ENCODE measurements around the gene FAAP20.

DNA sequence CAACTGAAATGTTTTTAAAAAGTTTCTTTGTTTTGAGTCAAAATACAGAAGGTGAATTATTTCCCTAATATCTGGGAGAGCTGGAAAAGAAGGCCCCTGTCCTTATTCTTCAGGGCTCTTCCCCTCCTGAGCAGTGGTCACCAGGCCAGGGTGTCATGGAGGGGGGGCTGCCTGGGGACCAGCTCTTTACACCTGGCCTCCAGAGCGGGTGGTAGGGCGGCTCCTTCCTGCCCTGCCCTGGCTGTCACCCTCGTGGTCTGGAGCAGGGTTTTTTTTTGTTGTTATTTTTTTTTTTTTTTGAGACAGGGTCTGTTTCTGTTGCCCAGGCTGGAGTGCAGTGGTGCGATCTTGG lies 40.2 kb upstream of the FAAP20 start:
- no peak for TF ChIP-seq POLR2AphosphoS5 (IDR thresholded peaks at IDR 0.05)
- TF ChIP-seq, protein P1, sequence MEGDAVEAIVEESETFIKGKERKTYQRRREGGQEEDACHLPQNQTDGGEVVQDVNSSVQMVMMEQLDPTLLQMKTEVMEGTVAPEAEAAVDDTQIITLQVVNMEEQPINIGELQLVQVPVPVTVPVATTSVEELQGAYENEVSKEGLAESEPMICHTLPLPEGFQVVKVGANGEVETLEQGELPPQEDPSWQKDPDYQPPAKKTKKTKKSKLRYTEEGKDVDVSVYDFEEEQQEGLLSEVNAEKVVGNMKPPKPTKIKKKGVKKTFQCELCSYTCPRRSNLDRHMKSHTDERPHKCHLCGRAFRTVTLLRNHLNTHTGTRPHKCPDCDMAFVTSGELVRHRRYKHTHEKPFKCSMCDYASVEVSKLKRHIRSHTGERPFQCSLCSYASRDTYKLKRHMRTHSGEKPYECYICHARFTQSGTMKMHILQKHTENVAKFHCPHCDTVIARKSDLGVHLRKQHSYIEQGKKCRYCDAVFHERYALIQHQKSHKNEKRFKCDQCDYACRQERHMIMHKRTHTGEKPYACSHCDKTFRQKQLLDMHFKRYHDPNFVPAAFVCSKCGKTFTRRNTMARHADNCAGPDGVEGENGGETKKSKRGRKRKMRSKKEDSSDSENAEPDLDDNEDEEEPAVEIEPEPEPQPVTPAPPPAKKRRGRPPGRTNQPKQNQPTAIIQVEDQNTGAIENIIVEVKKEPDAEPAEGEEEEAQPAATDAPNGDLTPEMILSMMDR (IDR thresholded peaks at IDR 0.05): no peak
- TF ChIP-seq EP300 (IDR thresholded peaks at IDR 0.05): no peak
- TF ChIP-seq POLR2A (IDR thresholded peaks at IDR 0.05): no peak

Measured in sigmoid colon (tissue), 4 donors.